GM20000 (cell line): ENCODE measurements around the gene LRP11.

Source experiments
- DNase-seq: peaks from one replicate; pipeline ENCODE4 v3.0.0; 2012; ENCODE audit warnings: low spot score
- TF ChIP-seq, protein P1 (sequence below): IDR thresholded peaks from 2 replicates; pipeline ENCODE4 v1.5.1; 2012; ENCODE audit warnings: mild to moderate bottlenecking, control low read depth; ENCODE audit errors: extremely low read depth, missing control alignments

LRP11 gene

DNA sequence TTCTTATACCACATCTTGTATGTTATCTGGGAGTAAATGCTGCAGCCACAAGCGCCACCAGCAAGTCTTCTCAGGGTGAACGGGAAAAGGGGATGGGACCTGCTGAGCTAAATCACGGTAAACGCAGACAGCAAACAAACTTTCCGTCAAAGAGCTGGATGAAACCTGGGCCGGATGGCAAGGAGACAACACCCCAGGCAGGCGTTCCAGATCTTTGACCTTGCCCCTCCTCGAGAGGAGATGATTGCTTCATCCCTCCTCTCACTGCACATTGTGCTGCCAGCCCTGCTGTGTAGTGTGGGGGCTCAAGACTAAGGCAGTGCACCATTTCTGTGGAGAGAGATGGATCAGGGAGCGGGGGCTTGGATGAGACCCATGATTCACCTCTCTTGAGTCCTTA, 23.9 kb upstream of the LRP11 start:
- TF ChIP-seq, protein P1, sequence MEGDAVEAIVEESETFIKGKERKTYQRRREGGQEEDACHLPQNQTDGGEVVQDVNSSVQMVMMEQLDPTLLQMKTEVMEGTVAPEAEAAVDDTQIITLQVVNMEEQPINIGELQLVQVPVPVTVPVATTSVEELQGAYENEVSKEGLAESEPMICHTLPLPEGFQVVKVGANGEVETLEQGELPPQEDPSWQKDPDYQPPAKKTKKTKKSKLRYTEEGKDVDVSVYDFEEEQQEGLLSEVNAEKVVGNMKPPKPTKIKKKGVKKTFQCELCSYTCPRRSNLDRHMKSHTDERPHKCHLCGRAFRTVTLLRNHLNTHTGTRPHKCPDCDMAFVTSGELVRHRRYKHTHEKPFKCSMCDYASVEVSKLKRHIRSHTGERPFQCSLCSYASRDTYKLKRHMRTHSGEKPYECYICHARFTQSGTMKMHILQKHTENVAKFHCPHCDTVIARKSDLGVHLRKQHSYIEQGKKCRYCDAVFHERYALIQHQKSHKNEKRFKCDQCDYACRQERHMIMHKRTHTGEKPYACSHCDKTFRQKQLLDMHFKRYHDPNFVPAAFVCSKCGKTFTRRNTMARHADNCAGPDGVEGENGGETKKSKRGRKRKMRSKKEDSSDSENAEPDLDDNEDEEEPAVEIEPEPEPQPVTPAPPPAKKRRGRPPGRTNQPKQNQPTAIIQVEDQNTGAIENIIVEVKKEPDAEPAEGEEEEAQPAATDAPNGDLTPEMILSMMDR = no peak
- no peak for DNase-seq

DNA sequence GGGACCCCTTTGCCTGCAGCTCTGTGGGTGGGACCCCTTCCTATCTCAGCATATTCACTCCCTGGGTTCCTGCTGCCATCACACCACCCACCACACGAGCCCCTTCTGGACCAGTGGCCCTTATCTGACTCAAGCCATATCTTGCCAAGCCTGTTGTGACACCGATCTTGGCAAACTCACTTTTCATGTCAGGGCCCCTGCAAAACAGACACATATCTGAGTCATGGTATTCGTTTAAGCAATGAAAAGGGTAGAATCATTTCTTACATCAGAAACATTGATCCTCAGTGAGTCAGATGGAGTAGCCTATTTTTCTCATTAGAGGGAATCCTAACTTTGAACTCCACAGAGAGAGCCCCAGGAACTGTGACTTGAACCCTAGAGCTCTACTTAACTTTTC, 23.2 kb upstream of the LRP11 start:
- no peak for DNase-seq

DNA sequence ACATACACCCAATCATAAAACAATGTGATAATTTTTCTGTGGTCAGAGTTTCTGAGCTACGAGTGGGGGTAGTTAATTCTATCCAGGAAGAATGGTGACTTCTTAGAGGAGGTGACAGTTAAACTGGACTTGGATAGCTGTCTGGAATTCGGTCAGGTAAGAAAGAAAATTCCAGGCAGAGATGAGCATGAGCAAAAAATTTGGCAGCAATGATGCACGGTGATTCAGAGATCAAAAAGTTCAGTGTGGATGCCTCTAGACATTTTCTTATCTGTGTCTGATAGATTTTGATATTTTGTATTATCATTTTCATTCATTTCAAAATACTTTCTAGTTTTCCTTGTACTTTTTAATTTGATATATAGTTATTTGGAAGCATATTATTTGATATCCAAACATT, 21.7 kb upstream of the LRP11 start:
- no peak for DNase-seq

More for the DNA sequence above, 23.2 kb upstream of the LRP11 start:
- TF ChIP-seq, protein P1 = no peak

DNA sequence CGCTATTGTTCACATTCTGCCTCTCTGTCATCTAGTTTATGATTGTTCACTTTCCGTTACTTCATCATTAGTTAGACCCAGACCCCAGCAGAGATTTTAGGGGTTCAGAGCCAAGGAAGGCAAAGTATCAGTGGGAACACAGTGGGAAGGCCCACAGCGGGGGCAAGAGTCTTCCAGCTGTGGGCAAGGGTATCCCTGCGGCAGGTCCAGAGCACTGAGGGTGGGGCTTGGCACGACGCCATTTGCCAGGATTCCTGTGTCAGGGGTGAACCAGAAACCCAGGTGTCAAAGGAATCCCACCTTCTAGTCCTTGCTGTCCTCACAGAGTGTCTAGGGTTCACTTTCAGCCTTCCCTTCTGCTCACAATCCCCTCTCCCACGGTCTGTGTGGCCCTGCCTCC, 20.5 kb upstream of the LRP11 start:
- no peak for DNase-seq
- TF ChIP-seq, protein P1 = no peak

More for the DNA sequence above, 21.7 kb upstream of the LRP11 start:
- TF ChIP-seq, protein P1 = no peak

DNA sequence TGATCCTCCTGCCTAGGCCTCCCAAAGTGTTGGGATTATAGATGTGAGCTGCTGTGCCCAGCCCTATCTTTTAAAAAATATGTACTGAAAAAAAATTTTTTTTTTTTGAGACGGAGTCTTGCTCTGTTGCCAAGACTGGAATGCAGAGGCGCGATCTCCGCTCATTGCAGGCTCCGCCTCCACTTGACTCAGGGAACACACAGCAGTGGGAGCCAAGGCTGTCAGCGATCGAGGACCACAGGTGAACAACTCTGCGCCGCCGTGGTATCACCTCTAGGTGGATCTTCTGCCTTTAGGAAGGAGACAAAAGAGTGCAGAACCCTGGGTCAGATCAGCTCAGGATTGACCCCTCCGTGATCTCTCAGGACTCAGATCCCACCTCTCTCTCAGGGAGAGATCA, 20.1 kb upstream of the LRP11 start:
- TF ChIP-seq, protein P1 = no peak
- DNase-seq = no peak

DNA sequence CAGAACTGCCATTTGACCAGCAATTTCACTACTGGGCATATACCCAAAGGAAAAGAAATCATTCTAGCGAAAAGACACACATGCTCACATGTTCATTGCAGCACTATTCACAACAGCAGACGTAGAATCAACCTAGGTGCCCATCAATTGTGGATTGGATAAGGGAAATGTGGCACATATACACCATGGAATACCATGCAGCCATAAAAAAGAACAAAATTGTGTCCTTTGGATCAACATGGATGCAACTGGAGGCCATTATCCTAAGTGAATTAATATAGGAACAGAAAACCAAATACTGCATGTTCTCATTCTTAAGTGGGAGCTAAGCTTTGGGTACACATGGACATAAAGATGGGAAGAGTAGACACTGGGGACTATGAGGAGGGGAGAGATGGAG, 17.7 kb upstream of the LRP11 start:
- TF ChIP-seq, protein P1 = no peak
- no peak for DNase-seq

DNA sequence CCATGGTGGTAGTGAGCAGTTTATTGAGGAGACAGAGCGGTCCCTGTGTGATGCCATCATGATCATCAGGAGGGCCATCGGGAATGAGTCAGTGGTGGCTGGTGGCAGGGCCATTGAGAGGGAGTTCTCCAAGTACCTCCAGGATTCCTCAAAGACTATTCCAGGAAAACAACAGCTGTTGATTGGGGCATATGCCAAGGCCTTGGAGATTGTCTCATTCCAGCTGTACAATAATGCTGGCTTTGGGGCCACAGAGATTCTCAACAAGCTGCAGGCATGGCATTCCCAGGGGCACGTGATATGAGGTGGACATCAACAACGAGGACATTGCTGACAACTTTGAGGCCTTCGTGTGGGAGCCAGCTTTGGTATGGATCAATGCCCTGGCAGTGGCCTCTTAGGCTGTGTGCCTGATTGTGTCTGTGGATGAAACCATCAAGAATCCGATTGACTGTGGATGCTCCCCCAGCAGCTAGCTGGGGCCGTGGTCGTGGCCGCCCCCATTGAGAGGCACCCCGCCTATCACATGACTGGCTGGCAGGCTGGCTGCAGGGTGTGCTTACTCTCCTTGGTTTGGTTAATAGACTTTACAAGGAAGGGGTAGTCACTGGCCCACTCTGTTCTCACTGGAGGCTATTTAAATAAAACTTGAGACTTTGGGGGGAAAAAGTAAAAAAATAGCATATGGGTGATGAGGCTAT, 17.1 kb upstream of the LRP11 start:
- no peak for DNase-seq
- TF ChIP-seq, protein P1 = no peak
